GM18861 (cell line): ENCODE results near the gene TRIM50.
"Not testable (repeated sequence)": the region's sequence is repeated elsewhere in the genome, so short reads cannot be mapped to it uniquely, and the experiment has no call there.

Experiments
- ATAC-seq: cut with Tn5 transposase; IDR thresholded peaks from one replicate; pipeline ENCODE4 v1.9.1; 2021; ENCODE audit not compliant: unreplicated experiment

Gene TRIM50

GRCh38 chr7:73327922-73328321, at the start of gene TRIM50, which contains the start of gene FKBP6:
Gene TRIM50 (minus strand): TSS chr7:73328082. CDS start chr7:73324787, 3,295 bp downstream.
Gene FKBP6 (plus strand): TSS chr7:73328161. CDS start chr7:73328429, 268 bp downstream.
- not testable (repeated sequence) for ATAC-seq

- no peak for ATAC-seq
Observed at GRCh38 chr7:73376671-73377412, 49.0 kb upstream of the TRIM50 start.

DNA sequence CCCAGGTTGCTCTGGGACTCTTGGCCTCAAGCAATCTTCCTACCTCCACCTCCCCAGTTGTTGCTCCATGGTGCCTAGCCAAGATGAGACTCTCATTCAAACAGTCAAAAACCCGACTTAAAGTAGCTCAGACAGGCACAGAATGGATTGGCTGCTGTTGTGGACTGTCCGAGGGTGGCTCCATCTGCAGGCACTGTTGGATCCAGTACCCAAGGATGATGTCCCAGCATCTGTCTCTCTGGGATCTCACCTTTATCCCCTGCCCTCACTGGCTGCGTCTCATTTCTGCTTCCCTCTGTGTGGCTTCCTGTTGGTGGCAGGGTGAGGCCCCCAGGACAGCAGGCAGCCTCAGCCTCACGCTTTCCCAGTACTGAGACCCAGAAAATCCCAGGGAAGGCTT, 48.4 kb upstream of the TRIM50 start:
- not testable (repeated sequence) for ATAC-seq

DNA sequence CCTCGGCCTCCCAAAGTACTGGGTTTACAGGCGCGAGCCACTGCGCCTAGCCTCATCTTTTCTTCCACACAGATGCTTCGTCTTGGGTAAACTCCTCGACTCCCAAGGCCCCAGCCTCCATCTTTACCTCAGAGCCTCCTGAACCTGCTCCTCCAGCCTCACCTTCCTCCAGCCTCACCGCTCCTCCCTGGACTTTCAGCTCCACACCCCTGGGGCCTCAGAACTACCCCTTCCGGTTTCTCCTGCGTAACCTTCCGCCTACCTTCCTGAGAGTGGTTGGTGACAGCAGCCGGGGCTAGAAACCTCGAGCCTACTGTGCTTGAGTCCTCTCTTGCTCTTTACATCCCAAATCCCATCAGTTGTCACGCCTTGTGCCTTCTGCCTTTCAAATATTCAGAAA, 45.9 kb upstream of the TRIM50 start:
- ATAC-seq = no peak

- no peak for ATAC-seq
Observed at GRCh38 chr7:73369622-73370021, 41.7 kb upstream of the TRIM50 start.

DNA sequence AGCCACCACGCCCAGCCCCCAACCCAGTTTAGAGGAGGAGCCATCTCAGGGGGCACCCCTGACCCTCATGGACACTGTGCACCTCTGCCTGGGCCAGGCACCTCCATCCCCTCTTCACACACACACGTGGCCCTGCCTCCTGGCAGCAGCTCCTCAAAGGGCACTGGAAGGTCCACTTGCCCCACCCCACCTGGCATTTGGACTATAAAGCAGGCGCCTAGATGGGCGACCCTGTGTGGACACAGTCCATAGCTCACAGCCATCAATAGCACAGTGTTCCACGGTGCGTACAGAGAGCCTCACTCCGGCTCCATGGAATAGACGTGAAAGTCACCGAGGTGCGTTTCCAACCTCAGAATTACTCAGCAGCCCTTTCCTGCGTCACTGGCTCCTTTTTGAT, 41.1 kb upstream of the TRIM50 start:
- ATAC-seq = no peak

GRCh38 chr7:73366990-73367389, 39.1 kb upstream of the TRIM50 start:
- no peak for ATAC-seq

DNA sequence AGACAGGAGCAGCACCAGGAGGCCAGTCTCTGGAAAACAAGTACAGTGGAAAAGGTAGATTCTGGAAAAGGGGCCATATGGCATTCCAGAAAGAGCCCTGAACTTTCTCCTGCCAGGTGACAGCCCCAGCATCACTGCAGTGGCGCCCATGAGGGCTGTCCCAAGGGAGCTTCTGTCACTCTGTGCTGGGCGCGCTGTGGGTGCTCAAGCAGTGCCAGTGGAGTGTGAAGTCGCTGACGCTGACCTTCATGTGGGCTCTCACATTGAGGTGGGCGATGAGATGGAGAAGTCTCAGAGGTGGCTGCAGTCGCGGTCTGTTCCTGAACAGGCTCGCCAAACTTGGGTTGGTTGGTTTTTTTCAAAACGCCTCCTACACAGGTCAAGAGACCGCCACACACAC, 38.2 kb upstream of the TRIM50 start:
- no peak for ATAC-seq

DNA sequence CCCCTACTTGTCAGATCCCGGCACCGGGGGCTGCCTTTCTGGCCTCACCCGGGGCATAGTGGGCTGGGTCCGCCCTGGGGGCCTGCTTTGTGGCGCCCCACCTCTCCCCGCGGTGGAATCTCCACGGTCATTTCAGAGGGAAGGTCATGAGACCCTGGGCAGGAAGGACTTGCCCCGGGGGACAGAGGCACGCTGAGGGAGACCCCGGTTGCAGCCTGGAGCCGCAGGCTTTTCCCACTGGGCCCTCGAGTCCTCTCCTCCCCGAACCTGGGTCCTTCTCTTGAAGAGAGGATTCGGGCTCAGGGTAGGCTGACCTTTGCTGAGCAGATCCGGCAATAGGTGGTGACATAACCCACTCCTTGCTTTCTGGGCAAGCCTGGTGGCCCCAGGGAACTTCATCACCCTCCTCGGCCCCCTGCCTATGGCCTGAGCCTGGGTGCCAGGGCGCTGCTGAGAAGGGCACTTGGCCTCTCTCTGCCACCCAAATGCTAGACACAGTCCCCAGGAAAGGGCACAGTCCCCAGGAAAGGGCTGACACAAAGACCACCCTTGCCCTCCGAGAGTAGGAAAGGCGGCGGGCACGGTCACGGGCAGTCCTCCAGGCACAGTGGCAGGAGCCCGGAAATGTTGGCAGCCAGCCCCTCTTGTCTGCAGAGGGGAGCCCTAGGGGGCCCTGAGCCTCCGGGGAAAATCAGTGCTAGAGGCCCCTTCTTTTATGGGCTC, 36.3 kb upstream of the TRIM50 start:
- ATAC-seq = no peak

- no peak for ATAC-seq
Observed at GRCh38 chr7:73363225-73364005, 35.5 kb upstream of the TRIM50 start.

DNA sequence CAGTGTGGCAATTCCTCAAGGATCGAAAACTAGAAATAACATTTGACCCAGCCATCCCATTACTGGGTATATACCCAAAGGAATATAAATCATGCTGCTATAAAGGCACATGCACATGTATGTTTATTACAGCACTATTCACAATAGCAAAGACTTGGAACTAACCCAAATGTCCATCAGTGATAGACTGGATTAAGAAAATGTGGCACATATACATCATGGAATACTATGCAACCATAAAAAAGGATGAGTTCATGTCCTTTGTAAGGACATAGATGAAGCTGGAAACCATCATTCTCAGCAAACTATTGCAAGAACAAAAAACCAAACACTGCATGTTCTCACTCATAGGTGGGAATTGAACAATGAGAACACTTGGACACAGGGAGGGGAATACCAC, 32.7 kb upstream of the TRIM50 start:
- ATAC-seq = not testable (repeated sequence)

DNA sequence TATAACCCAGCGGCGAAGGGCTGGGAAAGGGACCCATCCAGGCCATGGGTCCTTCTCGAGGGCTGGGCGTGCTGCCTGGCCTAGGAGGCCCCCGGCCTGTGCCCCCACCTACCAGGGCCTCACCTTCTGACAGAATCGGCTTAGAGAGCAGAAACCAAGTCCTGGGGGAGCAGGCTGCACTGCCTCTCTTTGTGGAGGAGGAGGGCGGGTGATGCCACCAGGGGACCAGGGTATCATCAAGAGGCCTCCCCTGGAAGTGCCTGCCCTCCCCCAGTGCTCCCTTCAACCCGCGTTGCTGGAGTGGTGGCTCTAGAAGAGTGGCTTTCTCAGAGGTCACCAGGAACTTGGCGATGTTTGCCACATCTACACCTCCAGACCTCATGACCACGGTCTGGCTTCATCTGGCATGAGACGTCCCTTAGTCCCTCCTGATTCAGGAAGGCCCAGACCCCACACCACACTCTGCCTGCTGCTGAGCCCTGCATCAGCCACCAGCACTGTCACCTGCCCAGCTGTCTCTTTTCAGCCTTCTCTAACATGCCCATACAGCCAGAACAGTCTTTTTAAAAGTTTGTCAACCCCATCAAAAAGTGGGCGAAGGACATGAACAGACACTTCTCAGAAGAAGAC, 32.0 kb upstream of the TRIM50 start:
- no peak for ATAC-seq

- ATAC-seq = no peak
Observed at GRCh38 chr7:73359306-73359705, 31.4 kb upstream of the TRIM50 start.

GRCh38 chr7:73358590-73359275, 30.9 kb upstream of the TRIM50 start:
- no peak for ATAC-seq

DNA sequence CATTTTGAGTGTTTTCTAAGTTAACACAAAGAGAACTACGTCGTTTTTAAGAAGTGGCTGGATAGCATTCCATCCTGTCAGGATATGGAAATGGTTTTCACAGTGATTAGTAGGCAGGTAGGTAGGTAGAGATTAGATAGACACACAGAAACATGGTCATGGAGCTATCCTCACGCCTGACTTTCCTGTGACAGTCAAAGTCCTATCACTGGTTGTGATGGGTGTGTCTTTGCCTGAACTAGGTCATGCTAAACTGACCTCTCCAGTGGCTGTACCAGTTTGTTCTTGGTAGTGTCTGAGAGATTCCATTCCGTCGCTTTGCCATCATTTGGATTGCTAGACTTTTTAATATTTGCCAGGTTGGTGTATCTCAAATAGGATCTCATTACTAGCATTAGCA, 28.3 kb upstream of the TRIM50 start:
- no peak for ATAC-seq

GRCh38 chr7:73354821-73355220, 26.9 kb upstream of the TRIM50 start:
- ATAC-seq = no peak

DNA sequence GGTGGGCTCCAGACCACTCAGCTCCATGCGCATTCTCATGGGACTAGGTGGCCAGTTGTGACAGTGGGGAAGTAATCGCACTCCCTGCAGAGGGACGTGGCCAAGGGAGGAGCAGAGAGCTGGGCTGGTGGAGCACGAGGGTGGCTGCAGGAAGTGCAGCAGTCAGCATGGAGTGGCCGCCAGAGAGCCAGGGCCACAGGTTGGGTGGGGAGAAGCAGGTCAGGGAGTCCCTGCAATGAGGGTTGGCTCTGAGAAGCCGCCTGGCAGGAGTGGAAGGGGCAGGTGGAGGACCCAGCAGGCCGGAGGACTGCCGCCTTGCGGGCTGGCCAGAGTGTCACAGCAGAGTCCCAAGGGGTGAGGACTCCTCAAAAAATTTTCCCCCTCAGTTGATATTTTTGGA, 26.3 kb upstream of the TRIM50 start:
- no peak for ATAC-seq

GRCh38 chr7:73353243-73353642, 25.4 kb upstream of the TRIM50 start:
- no peak for ATAC-seq

DNA sequence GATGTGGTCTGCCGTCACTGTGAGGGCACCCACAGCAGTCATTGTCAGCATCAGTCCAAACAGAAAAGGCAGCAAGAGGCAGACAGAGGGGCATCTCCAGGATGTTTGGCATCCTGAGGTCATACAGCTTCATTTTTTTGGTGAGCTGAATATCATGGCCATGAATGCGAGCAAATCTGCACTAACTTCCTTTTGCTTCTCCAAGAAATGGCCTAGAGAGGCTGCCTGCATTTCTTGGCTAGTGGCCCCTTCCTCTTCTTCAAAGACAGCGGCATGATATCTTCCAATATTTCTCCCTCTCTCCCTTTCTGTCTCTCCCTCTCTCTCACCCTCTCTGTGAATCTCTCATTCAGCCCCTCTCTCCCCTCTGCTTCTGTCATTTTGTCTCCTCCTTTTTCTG, 24.9 kb upstream of the TRIM50 start:
- no peak for ATAC-seq

DNA sequence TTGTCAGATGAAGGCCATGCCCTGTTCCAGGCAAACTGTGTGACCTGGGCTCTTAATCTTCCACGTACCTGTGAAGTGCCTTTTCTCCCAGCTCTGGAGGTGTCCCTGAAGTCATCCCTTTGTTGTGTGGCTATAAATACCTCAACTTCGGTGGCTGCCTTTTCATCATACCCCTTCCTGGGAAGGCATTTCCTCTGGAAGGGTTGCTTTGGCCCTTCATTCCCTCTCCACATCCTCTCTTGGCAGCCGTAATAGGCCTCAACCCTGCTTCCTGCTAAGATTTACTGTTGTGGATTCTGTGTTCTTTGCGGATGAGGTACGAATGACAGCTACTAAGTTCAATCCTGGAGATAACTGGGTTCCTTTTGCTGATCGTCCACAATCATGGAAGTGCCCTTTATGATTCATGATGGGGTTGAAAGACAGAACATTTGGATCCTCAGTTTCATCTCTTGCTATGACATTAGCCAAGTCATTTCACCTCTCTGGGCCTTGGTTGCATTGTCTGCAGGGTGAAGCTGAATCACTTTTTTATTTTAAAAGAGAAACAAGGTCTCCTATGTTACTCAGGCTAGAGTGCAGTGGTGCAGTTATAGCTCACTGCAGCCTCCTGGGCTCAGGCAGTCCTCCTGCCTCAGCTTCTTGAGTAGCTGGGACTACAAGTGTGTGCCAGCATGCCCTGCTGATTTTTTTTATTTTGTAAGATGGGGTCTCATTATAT, 23.7 kb upstream of the TRIM50 start:
- ATAC-seq = no peak
